Measurements from ENCODE around the gene LYRM4. TPM values are rescaled to one million over a fixed set of nuclear protein-coding genes. Genes with fewer than 3 reads are reported as not detected.

LYRM4 gene
- total RNA-seq, 1 experiment from 2014 or later: 44.3 TPM

DNA sequence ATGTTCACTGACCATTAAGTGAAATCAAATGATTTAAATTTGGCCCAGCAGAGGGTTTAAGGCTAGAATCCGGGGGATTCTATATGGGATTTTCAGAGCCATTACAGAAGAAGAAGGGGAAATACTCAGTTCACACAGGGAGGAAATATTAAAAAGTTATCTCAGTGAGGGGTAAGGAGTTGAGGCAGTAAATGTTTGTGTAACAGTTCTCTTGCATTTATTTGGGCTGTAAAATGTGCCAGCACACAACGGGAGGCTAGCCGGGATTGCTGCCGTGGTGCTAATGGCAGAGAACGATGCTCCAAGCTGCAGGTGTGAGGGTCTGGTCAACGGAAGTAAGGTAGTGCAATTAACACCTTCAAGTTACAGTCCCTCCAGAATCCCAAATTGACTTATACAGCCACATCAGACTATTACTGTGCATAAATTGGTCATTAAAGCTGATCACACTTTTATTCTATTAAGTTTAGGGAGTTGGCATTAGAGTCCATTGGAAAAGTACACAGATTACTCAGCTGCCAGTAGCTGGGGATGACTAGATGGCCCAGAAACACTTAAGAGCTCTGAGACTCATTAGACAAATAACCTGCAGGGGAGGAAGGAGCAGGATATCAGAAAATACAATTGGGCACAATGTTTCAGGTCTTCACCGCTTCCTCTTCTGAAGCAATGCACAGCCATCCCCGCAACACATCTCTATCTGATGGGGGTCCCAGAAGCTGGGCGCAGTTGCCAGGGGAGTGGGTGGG is 144.3 kb downstream of the LYRM4 start:
- Histone ChIP-seq H3K79me2 (ENCODE audit: insufficient read depth, low read length) (no peaks in the 10 kb centered on the region), H3K27me3 (ENCODE audit: insufficient read depth, low read length) (no peaks in the 10 kb centered on the region), H2BK15ac (ENCODE audit: low read depth, low read length) (no peak overlapping the region), H3K4ac (ENCODE audit: low read depth, low read length) (no peak overlapping the region), H2AFZ (ENCODE audit: low read length) (no peak overlapping the region), H3K23ac (ENCODE audit: insufficient read length, low read depth, low read length) (no peak overlapping the region), H4K91ac (ENCODE audit: insufficient read length, low read depth, low read length) (no peak overlapping the region), H2AK5ac (ENCODE audit: insufficient read length, low read length) (no peak overlapping the region), H3K23me2 (ENCODE audit: insufficient read length, low read depth, low read length, poor library complexity, severe bottlenecking) (no peaks in the 10 kb centered on the region), H2BK12ac (ENCODE audit: insufficient read length, low read depth, low read length) (no peak overlapping the region), H3K9ac (ENCODE audit: extremely low read depth, insufficient read length, low read length) (no peak overlapping the region), H2BK20ac (ENCODE audit: low read depth, low read length, poor library complexity, severe bottlenecking) (no peak overlapping the region), H3K4me2 (ENCODE audit: insufficient read depth, insufficient read length, low read length) (no peak overlapping the region), H4K20me1 (ENCODE audit: control insufficient read depth, insufficient read depth, insufficient read length) (no peaks in the 10 kb centered on the region), H3T11ph (ENCODE audit: low read length) (no peak overlapping the region), H2BK5ac (ENCODE audit: insufficient read length, low read length) (no peak overlapping the region), H4K8ac (replicated peaks; ENCODE audit: insufficient read length, low read depth, low read length) (no peak overlapping the region), H3K9me3 (ENCODE audit: control insufficient read depth, low read depth, low read length) (no peaks in the 10 kb centered on the region), H3K4me1 (ENCODE audit: insufficient read depth, low read length) (no peaks in the 10 kb centered on the region), H2BK120ac (ENCODE audit: low read depth, low read length, poor library complexity, severe bottlenecking) (no peak overlapping the region), H4K5ac (ENCODE audit: insufficient read length, low read depth, low read length) (no peak overlapping the region), H3K27ac (ENCODE audit: insufficient read length, low read depth, low read length) (no peak overlapping the region), H3K79me1 (ENCODE audit: insufficient read depth, low read depth, low read length, poor library complexity, severe bottlenecking) (no peaks in the 10 kb centered on the region), H3K14ac (ENCODE audit: insufficient read depth, low read length) (no peak overlapping the region), H3K18ac (ENCODE audit: insufficient read length, low read depth, low read length) (no peak overlapping the region), H3K56ac (ENCODE audit: insufficient read length, low read depth, low read length) (no peak overlapping the region)
- WGBS (ENCODE audit: extremely low coverage, insufficient read length, low lambda C conversion rate): no CpG with 5 or more reads among the region's 9 CpGs
- H3K27me3 Mint-ChIP-seq (ENCODE audit: low read depth): 0 out of 2 replicates have a peak, but pooled peaks cover 2% of the 10 kb centered on the region
- H3K27ac Mint-ChIP-seq: no peak overlapping the region; a peak in 1 of 7 replicates
- no peak overlapping the region for H3K4me3 Mint-ChIP-seq
- TF ChIP-seq, protein P1, sequence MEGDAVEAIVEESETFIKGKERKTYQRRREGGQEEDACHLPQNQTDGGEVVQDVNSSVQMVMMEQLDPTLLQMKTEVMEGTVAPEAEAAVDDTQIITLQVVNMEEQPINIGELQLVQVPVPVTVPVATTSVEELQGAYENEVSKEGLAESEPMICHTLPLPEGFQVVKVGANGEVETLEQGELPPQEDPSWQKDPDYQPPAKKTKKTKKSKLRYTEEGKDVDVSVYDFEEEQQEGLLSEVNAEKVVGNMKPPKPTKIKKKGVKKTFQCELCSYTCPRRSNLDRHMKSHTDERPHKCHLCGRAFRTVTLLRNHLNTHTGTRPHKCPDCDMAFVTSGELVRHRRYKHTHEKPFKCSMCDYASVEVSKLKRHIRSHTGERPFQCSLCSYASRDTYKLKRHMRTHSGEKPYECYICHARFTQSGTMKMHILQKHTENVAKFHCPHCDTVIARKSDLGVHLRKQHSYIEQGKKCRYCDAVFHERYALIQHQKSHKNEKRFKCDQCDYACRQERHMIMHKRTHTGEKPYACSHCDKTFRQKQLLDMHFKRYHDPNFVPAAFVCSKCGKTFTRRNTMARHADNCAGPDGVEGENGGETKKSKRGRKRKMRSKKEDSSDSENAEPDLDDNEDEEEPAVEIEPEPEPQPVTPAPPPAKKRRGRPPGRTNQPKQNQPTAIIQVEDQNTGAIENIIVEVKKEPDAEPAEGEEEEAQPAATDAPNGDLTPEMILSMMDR (conservative IDR thresholded peaks at IDR 0.05): no peak
- H3K9me3 Mint-ChIP-seq: no peaks in the 10 kb centered on the region; a peak in 1 of 5 replicates
- DNase-seq: no peak
- H3K4me1 Mint-ChIP-seq: peaks cover 0 to 2% of the 10 kb centered on the region in 2 experiments; a peak in 1 of 4 replicates
- peaks cover 2 to 9% (median 6%) of the 10 kb centered on the region in 3 experiments; a peak in 3 of 7 replicates for H3K36me3 Mint-ChIP-seq (ENCODE audit: insufficient read depth in 1 of 3, low read depth in 3 of 3)

Data from H9 (cell line).